Measurements from ENCODE around the gene SLC36A3.
"Not testable (repeated sequence)": the region's sequence is repeated elsewhere in the genome, so short reads cannot be mapped to it uniquely, and the experiment has no call there.

Gene SLC36A3

DNA sequence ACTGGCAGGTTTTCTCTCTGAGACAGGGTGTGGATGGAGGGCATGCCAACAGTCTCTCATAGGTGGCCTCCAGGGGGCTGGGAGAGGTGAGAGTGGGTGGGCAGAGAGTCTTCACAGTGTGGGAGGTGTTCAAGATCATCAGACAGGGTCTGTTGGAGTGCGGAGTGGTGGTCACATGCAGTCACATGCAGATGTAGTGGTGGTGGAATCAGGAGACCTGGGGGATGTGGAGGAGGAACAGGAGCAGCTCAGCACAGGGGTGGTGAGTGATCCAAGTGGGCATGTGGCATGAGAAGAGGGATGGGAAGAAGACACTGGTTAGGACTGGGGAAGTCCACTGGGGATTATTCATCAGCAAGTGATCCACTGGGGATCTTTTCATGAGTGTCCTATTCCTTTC lies 44.8 kb downstream of the SLC36A3 start:
- no peak for DNase-seq

DNA sequence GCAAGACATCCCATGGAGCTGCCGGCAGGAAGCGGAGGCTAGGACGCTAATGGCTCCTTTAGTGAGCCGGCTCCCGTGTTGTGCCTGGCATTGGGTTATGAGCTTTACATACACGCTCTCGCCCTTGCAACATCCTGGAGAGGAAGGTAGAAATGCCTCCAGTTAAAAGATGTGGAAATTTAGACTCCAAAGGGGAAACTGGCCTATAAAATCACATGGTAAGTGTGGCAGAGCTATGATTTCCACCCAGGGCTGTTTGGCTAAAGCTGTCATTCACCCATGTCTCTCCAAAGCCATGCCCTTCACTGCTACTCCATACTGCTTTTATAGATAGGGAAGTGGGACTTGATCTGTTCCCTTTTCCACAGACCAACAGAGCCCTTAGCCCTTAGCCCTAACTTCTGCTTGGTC lies 45.4 kb downstream of the SLC36A3 start:
- no peak for DNase-seq

GRCh38 chr5:151257731-151258181 lies 45.8 kb downstream of the SLC36A3 start:
- no peak for DNase-seq

DNA sequence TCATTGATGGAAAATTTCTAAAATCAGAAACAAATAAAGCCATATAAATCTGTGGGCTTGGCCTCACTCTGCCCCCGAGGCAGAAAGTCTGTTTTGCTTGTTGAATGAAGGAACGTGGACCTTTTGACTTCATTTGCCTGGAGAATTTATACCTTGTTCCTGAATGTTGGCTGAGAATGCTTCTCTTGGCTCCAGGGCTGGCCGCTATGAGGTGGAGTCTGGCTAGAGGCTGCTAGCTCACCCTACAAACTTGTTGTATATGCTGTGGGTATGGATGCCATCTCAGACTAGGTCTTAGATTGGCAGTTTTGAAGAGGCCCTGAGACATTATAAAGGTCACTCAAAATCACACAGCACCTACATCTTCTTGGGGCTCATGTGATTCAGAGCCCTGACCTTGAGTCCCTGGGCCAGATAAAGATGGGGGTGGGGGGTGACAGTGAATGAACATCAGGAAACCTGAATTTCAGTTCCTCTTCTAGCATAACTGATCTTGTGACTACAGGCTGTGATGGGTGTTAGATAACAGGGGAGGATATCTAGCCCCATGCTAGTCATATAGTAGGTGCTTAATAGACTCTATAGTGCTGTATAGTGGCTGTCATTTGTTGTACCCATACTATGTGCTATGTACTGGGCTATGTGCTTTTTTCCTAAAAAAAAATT lies 47.8 kb downstream of the SLC36A3 start:
- DNase-seq = peak; percentile 76

DNA sequence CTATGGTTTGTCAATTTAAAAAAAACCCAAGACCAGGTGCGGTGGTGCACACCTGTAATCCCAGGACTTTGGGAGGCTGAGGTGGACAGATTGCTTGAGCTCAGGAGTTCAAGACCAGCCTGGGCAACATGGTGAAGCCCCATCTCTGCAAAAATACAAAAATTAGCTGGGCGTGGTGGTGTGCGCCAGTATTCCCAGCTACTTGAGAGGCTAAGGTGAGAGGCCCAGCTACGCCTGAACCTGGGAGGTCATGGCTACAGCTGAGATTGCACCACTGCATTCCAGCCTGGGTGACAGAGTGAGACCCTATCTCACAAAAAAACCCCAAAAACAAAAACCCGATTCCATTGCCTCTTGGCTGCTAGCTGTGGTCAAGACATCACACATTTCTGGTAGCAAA lies 48.6 kb downstream of the SLC36A3 start:
- DNase-seq = not testable (repeated sequence)

GRCh38 chr5:151254556-151254955 lies 49.0 kb downstream of the SLC36A3 start:
- DNase-seq = peak; percentile 12

- DNase-seq = peak; percentile 17
Measured at GRCh38 chr5:151253605-151253950, 50.0 kb downstream of the SLC36A3 start.

GRCh38 chr5:151252762-151253604 lies 50.6 kb downstream of the SLC36A3 start, which contains the start of gene GM2A:
Gene GM2A, plus strand, starts transcription at chr5:151253185. Its CDS starts 32 bp downstream, at chr5:151253217.
- peak; percentile 100 for DNase-seq

GRCh38 chr5:151251621-151252020 lies 51.9 kb downstream of the SLC36A3 start:
- no peak for DNase-seq

- DNase-seq = no peak
Measured at GRCh38 chr5:151251001-151251551, 52.5 kb downstream of the SLC36A3 start.

GRCh38 chr5:151250346-151251000 lies 53.1 kb downstream of the SLC36A3 start:
- DNase-seq = no peak

GRCh38 chr5:151249281-151249680 lies 54.3 kb downstream of the SLC36A3 start:
- no peak for DNase-seq

DNA sequence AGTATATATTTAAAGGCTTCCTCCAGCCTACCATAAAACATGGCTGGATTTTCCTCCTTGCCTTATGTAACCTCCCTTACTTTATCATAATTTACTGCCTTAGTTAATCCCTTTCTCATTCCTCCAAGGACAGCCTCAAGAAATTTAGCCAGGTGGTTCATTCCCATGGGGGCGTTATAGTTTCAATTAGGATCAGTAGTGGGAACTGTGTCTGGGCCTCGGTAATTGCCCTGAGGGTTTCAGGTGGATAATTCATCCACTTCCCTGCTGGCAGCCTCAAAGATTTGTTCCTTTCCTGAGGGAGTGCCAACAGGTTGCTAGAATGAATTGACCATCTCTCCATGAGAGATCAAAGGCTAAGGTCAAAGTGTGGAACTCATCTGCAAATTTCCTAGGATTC lies 54.9 kb downstream of the SLC36A3 start:
- no peak for DNase-seq

DNA sequence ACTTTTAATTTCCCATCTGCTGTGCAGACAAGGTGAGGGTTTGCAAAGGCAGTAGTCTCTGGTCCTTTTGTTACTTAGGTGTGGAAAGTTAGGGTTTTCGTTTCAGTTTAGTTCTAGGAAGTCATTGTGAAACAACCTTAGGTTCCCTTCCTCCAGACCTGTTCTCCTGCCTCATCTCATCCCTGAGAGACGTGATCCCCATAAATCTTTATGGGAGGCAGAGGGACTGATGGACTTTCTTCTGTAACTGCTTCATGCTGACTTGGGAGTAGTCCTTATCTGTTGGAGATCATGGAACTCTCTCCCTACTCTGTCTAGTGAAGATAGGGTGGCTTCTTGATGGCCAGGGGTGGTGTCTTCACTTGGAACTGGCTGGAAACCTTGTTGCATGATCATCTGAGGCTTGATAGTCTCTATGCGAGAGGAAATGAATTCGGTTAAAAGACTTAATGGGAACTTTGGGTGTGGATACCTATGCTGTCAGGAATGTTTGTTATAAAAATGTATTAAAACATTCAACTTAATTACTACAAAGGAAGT lies 57.8 kb downstream of the SLC36A3 start:
- no peak for DNase-seq

GRCh38 chr5:151244206-151244605 lies 59.4 kb downstream of the SLC36A3 start:
- no peak for DNase-seq

DNA sequence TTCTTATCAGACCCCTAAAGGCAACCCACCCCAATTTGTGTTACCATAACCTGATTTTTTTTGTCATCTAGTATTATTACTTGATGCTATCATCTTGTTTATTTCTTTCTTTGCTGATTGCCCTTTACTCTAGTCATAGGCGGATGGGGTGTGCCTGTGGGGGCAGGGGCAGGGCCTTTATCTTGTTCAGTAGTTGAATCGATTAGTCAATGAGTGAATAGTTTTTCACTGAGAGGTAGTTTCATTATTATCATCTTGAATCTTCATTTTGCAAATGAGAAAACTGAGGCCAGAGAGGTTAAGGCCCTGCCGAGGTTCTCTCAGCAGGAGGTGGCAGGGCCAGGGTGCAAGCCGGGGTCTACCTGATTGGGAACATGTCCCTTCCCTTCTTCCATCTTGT lies 60.0 kb downstream of the SLC36A3 start:
- DNase-seq = no peak

GRCh38 chr5:151243127-151243526 lies 60.4 kb downstream of the SLC36A3 start:
- no peak for DNase-seq

- DNase-seq = peak; percentile 12
Measured at GRCh38 chr5:151240924-151241635, 62.5 kb downstream of the SLC36A3 start.

DNA sequence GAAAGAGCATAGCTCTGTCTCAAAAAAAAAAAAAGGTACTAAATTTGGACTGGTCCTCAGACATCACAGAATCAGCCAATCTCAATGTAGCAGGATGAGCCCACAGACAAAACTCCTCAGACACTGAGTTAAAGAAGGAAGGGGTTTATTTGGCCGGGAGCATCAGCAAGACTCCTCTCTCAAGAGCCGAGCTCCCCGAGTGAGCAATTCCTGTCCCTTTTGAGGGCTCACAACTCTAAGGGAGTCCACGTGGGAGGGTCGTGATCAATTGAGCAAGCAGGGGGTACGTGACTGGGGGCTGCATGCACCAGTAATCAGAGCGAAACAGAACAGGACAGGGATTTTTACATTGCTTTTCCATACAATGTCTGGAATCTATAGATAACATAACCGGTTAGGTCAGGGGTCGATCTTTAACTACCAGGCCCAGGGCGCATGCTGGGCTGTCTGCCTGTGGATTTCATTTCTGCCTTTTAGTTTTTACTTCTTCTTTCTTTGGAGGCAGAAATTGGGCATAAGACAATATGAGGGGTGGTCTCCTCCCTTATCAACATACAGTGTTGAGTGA lies 63.2 kb downstream of the SLC36A3 start:
- not testable (repeated sequence) for DNase-seq

DNA sequence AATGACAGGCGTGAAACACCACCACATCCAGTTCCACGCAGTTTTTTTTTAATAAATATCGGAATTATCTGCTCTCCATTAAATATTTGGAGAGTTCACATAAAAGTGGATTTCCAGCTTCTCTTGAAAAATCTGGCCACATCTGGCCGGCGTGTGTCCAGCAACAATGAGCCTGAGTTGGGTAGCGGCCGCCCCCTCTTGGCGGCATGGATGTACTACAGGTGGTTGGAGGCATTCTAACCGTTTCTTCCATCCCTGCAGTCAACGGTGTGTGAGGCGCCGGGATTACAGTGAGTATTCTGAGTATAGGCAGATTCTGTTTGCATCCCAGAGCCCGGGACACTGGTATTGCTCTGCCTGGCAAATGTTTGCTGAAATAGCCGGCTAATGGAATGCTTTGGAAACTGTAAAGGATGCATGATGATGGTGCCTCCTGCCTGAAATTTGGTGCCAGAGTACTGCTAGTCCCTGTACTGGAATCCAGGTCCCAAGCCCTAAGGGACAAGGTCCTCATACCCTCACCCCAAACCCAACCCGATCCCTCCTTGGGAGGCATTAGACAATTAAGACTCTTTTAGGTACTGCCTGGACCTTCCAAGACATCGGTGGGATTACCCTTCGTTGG lies 64.2 kb downstream of the SLC36A3 start:
- DNase-seq = peak; percentile 76

GRCh38 chr5:151238303-151238741 lies 65.2 kb downstream of the SLC36A3 start:
- DNase-seq = no peak

Measured in hematopoietic multipotent progenitor cell treated with erythropoietin and hydrocortisone succinate and interleukin-3 and kit ligand, for 6 days (in vitro differentiated cells).